ENCODE results near the gene ALG9.
A peak's percentile ranks its signal among the peaks of the same experiment; 100 is the strongest.

ALG9 gene, protein sequence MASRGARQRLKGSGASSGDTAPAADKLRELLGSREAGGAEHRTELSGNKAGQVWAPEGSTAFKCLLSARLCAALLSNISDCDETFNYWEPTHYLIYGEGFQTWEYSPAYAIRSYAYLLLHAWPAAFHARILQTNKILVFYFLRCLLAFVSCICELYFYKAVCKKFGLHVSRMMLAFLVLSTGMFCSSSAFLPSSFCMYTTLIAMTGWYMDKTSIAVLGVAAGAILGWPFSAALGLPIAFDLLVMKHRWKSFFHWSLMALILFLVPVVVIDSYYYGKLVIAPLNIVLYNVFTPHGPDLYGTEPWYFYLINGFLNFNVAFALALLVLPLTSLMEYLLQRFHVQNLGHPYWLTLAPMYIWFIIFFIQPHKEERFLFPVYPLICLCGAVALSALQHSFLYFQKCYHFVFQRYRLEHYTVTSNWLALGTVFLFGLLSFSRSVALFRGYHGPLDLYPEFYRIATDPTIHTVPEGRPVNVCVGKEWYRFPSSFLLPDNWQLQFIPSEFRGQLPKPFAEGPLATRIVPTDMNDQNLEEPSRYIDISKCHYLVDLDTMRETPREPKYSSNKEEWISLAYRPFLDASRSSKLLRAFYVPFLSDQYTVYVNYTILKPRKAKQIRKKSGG

DNA sequence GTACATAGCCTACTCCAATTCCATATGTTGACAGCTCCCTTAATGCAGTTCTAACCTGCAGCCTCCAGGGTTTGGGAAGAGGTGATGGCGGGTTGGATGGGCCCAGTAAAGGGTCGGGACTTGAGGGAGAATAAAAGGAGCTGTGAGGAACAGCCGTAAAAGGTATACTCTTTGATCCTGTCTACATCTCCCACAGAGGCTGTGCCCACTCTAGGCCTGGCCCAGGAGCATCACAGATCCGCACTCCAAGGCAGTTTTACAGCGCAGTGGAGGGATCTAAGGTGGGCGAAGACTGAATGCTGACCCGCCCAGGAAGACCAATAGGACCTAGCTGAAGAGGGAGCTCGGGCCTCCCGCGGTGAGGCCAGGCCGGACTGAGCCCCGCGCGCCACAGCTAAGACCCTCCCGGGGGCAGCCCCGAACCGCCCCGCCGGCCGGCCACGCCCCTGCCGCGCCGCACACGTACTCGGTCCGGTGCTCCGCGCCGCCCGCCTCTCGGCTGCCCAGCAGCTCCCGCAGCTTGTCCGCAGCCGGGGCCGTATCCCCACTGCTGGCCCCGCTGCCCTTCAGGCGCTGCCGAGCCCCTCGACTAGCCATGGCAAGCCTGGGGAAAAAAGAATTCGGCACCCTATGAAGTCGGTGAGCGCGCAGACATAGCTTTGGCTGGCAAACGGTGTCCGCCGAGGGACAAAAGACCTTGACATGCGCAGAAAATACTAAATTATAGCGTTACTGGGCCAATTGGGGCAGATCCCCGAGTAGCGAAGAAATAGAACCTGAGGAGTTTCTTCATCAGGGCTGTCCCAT is at the start of gene ALG9:
TSS of gene ALG9 (minus strand) at position 696 of the 807 bp plus-strand sequence. CDS start at position 597, 99 bp downstream.
- Histone ChIP-seq H3K9me3 (no peaks in the 10 kb centered on the region), H3K4me1 (peaks cover 0 to 20% (median 7%) of the 10 kb centered on the region in 4 donors), H3K4me3 (peak within 1 kb of the TSS; percentile 66 to 98), H3K27ac (peak within 1 kb of the TSS; percentile 85 to 98), H3K27me3 (no peaks in the 10 kb centered on the region), H3K36me3 (peaks cover 16 to 29% (median 25%) of the 10 kb centered on the region in 3 donors)
- intact Hi-C loops (cut with DNase I; ENCODE audit: low total_unique reads) = loop anchor here (5.0 kb wide), 1 partner anchor 126 kb away; no protein-coding TSS in a partner anchor
- TF ChIP-seq, protein P1, sequence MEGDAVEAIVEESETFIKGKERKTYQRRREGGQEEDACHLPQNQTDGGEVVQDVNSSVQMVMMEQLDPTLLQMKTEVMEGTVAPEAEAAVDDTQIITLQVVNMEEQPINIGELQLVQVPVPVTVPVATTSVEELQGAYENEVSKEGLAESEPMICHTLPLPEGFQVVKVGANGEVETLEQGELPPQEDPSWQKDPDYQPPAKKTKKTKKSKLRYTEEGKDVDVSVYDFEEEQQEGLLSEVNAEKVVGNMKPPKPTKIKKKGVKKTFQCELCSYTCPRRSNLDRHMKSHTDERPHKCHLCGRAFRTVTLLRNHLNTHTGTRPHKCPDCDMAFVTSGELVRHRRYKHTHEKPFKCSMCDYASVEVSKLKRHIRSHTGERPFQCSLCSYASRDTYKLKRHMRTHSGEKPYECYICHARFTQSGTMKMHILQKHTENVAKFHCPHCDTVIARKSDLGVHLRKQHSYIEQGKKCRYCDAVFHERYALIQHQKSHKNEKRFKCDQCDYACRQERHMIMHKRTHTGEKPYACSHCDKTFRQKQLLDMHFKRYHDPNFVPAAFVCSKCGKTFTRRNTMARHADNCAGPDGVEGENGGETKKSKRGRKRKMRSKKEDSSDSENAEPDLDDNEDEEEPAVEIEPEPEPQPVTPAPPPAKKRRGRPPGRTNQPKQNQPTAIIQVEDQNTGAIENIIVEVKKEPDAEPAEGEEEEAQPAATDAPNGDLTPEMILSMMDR (IDR thresholded peaks at IDR 0.05) = peak; percentile 20 to 27
- peak; percentile 84 to 89 for DNase-seq

DNA sequence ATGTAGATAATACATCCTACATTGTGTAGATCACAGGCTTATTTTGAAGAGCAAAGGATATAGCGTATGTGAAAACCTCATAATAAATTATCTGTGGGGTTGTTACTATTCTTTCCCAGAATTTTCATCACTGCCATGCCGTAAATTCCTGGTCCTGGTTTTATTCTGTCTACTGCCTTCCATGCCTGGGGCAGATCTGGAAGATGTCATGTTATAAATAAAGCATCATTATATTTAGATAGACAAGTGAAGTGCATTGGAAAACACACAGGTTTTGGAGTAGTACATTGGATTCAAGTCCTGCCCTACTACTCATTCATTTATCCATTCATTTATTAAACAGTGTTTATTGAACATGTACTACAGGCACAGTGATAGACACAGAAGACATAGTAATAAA is 49.5 kb upstream of the ALG9 start:
- DNase-seq = no peak
- TF ChIP-seq, protein P1 (IDR thresholded peaks at IDR 0.05) = no peak
- Histone ChIP-seq H3K4me1 (peaks cover 0 to 72% (median 32%) of the 10 kb centered on the region in 4 donors), H3K27ac (peak overlapping the region; percentile 10 to 89), H3K9me3 (no peaks in the 10 kb centered on the region), H3K27me3 (no peaks in the 10 kb centered on the region), H3K36me3 (peaks cover 0 to 5% (median 4%) of the 10 kb centered on the region in 3 donors), H3K4me3 (no peak overlapping the region)
- intact Hi-C loops (cut with DNase I; ENCODE audit: low total_unique reads) = no loop called here

DNA sequence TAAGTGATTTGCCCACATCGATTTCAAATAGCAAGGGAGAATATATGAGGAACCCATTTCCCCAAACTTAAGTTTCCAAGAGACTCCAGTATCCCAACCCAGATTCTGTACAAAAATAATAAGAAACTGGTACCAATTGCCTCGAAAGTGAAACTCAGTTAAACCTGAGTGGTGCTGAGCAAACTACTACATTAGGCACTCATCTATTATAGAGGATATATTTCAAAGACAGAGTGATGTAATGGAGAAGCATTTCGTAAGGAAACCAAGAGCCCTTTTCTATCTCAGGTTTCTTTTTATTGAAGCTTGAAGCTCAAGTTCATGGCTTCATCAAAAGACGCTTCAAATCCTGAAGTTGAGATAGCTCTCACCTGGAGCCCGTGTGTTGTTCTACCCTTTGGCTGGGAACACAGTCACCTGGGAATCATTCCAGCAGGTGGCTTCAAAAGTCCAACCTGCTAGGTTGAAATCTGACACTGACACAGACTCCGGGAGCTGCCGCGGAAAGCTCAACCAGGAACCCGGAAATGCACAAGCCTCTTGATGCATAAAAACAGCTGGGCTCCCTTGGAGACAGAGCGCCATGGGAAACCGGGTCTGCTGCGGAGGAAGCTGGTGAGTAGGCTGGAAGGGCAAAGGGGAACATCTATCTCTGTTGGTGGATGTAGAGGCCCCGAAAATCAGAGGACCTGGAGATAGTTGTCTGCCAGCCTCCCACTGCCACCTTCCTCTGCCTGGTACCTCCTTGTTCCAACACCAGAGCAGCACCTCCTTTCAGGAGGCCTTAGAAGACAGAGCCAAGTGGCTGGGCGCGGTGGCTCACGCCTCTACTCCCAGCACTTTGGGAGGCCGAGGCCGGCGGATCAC is 47.2 kb upstream of the ALG9 start, which contains the start of gene C11orf52:
TSS of gene C11orf52 (plus strand) at position 524 of the 867 bp plus-strand sequence. CDS start at position 584, 60 bp downstream.
- H3K4me3 ChIP-seq = no peak within 1 kb of the TSS
- TF ChIP-seq, protein P1 (IDR thresholded peaks at IDR 0.05) = no peak
- DNase-seq = no peak
- intact Hi-C loops (cut with DNase I; ENCODE audit: low total_unique reads) = no loop called here
- peak within 1 kb of the TSS; percentile 37 to 98 for H3K27ac ChIP-seq
- H3K4me1 ChIP-seq = peaks cover 0 to 69% (median 23%) of the 10 kb centered on the region in 4 donors
- H3K9me3 ChIP-seq = no peaks in the 10 kb centered on the region
- no peaks in the 10 kb centered on the region for H3K27me3 ChIP-seq
- peaks cover 0 to 5% (median 4%) of the 10 kb centered on the region in 3 donors for H3K36me3 ChIP-seq

DNA sequence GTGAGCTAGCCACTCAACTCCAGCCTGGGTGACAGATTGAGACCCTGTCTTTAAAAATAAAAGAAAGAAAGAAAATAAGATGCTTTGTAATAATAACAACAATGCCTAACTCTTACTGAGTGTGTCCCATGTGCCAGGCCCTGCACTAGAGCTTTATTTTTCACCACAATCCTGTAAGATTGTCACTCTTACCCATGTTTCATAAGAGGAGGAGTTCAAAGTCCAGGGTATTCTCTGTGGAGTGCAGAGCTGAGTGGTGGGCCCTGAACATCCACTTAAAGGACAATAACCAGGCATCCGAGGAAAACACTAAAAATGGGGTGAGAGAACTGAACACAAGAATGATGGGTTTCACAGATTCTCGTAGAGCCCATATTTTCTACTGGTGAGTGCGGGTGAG is 46.4 kb upstream of the ALG9 start:
- peak overlapping the region; percentile 37 to 98 for H3K27ac ChIP-seq
- H3K4me1 ChIP-seq = peaks cover 0 to 63% (median 23%) of the 10 kb centered on the region in 4 donors
- no peak for DNase-seq
- H3K27me3 ChIP-seq = no peaks in the 10 kb centered on the region
- TF ChIP-seq, protein P1 (IDR thresholded peaks at IDR 0.05) = no peak
- no peak overlapping the region for H3K4me3 ChIP-seq
- intact Hi-C loops (cut with DNase I; ENCODE audit: low total_unique reads) = no loop called here
- H3K36me3 ChIP-seq = peaks cover 0 to 5% (median 4%) of the 10 kb centered on the region in 3 donors
- H3K9me3 ChIP-seq = no peaks in the 10 kb centered on the region

Data from tibial artery (tissue), 4 donors.